ENCODE measurements around the gene DMWD. TPM values are rescaled to one million over a fixed set of nuclear protein-coding genes. Genes with fewer than 3 reads are reported as not detected.

The DMWD gene
- total RNA-seq, 3 donors from 2014 or later (not counting 1 experiment from before 2014, with no cell fraction given) = 66.2 to 82.1 (median 66.3) TPM

GRCh38 chr19:45828945-45829344, 36.3 kb upstream of the DMWD start:
- Mint-ChIP-seq H3K27ac (no peak overlapping the region), H3K9me3 (no peaks in the 10 kb centered on the region), H3K36me3 (no peaks in the 10 kb centered on the region), H3K27me3 (ENCODE audit: low read depth in 2 of 2) (no peaks in the 10 kb centered on the region), H3K4me1 (no peaks in the 10 kb centered on the region), H3K4me3 (no peak overlapping the region)
- Histone ChIP-seq H3K27me3 (ENCODE audit: control insufficient read depth, insufficient read depth, low read length) (no peaks in the 10 kb centered on the region), H3K4me1 (ENCODE audit: control insufficient read depth, insufficient read depth, low read length) (no peaks in the 10 kb centered on the region), H3K4me3 (ENCODE audit: low read length) (no peak overlapping the region), H3K27ac (ENCODE audit: low read length) (no peak overlapping the region), H3K36me3 (ENCODE audit: control insufficient read depth, insufficient read depth, low read length) (peaks cover 89% of the 10 kb centered on the region), H3K9me3 (ENCODE audit: control insufficient read depth, insufficient read depth, low read length) (no peaks in the 10 kb centered on the region)
- 98% methylated on average over 16 of the region's 16 CpGs for WGBS (ENCODE audit: insufficient coverage)
- no peak for TF ChIP-seq CTCF (IDR thresholded peaks at IDR 0.05)
- no peak for ATAC-seq
- DNase-seq = no peak
- intact Hi-C loops (cut with micrococcal nuclease) = no loop called here

- intact Hi-C loops (cut with micrococcal nuclease) = no loop called here
- no peaks in the 10 kb centered on the region for H3K9me3 ChIP-seq (ENCODE audit: control insufficient read depth, insufficient read depth, low read length)
Measured at GRCh38 chr19:45828523-45828922, 35.9 kb upstream of the DMWD start.

GRCh38 chr19:45827459-45828093, 34.9 kb upstream of the DMWD start:
- Mint-ChIP-seq H3K4me3 (no peak overlapping the region), H3K4me1 (no peaks in the 10 kb centered on the region), H3K9me3 (no peaks in the 10 kb centered on the region), H3K27me3 (ENCODE audit: low read depth in 2 of 2) (no peaks in the 10 kb centered on the region), H3K36me3 (no peaks in the 10 kb centered on the region), H3K27ac (no peak overlapping the region)
- Histone ChIP-seq H3K9me3 (ENCODE audit: control insufficient read depth, insufficient read depth, low read length) (no peaks in the 10 kb centered on the region), H3K36me3 (ENCODE audit: control insufficient read depth, insufficient read depth, low read length) (peaks cover 88% of the 10 kb centered on the region), H3K27me3 (ENCODE audit: control insufficient read depth, insufficient read depth, low read length) (no peaks in the 10 kb centered on the region), H3K4me3 (ENCODE audit: low read length) (no peak overlapping the region), H3K4me1 (ENCODE audit: control insufficient read depth, insufficient read depth, low read length) (no peaks in the 10 kb centered on the region), H3K27ac (ENCODE audit: low read length) (no peak overlapping the region)
- no peak for TF ChIP-seq CTCF (IDR thresholded peaks at IDR 0.05)
- ATAC-seq (no peak), DNase-seq (no peak)
- 94% methylated on average over 16 of the region's 16 CpGs for WGBS (ENCODE audit: insufficient coverage)
- intact Hi-C loops (cut with micrococcal nuclease) = no loop called here

More at GRCh38 chr19:45828523-45828922, 35.9 kb upstream of the DMWD start:
- Mint-ChIP-seq H3K4me3 (no peak overlapping the region), H3K36me3 (no peaks in the 10 kb centered on the region), H3K27me3 (ENCODE audit: low read depth in 2 of 2) (no peaks in the 10 kb centered on the region), H3K4me1 (no peaks in the 10 kb centered on the region), H3K27ac (no peak overlapping the region), H3K9me3 (no peaks in the 10 kb centered on the region)
- Histone ChIP-seq H3K27me3 (ENCODE audit: control insufficient read depth, insufficient read depth, low read length) (no peaks in the 10 kb centered on the region), H3K27ac (ENCODE audit: low read length) (no peak overlapping the region), H3K4me1 (ENCODE audit: control insufficient read depth, insufficient read depth, low read length) (no peaks in the 10 kb centered on the region), H3K36me3 (ENCODE audit: control insufficient read depth, insufficient read depth, low read length) (peaks cover 87% of the 10 kb centered on the region), H3K4me3 (ENCODE audit: low read length) (no peak overlapping the region)
- 95% methylated on average over 9 of the region's 9 CpGs for WGBS (ENCODE audit: insufficient coverage)
- no peak for ATAC-seq
- no peak for TF ChIP-seq CTCF (IDR thresholded peaks at IDR 0.05)
- DNase-seq = no peak

GRCh38 chr19:45826934-45827333, 34.3 kb upstream of the DMWD start:
- no peak overlapping the region for H3K4me3 ChIP-seq (ENCODE audit: low read length)
- H3K36me3 ChIP-seq (ENCODE audit: control insufficient read depth, insufficient read depth, low read length) = peaks cover 86% of the 10 kb centered on the region
- H3K27me3 Mint-ChIP-seq (ENCODE audit: low read depth in 2 of 2) = no peaks in the 10 kb centered on the region
- ATAC-seq = no peak
- H3K4me1 Mint-ChIP-seq = no peaks in the 10 kb centered on the region
- H3K27me3 ChIP-seq (ENCODE audit: control insufficient read depth, insufficient read depth, low read length) = no peaks in the 10 kb centered on the region
- H3K4me1 ChIP-seq (ENCODE audit: control insufficient read depth, insufficient read depth, low read length) = no peaks in the 10 kb centered on the region
- H3K36me3 Mint-ChIP-seq = no peaks in the 10 kb centered on the region
- H3K4me3 Mint-ChIP-seq = no peak overlapping the region
- H3K27ac Mint-ChIP-seq = no peak overlapping the region
- TF ChIP-seq CTCF (IDR thresholded peaks at IDR 0.05) = no peak
- DNase-seq = no peak
- WGBS (ENCODE audit: insufficient coverage) = 94% methylated on average over 11 of the region's 11 CpGs
- intact Hi-C loops (cut with micrococcal nuclease) = no loop called here
- H3K9me3 ChIP-seq (ENCODE audit: control insufficient read depth, insufficient read depth, low read length) = no peaks in the 10 kb centered on the region
- no peaks in the 10 kb centered on the region for H3K9me3 Mint-ChIP-seq
- H3K27ac ChIP-seq (ENCODE audit: low read length) = no peak overlapping the region

Measured in natural killer cell (primary cell).